ENCODE data around the gene SMKR1. TPM values are rescaled to one million over a fixed set of nuclear protein-coding genes. Genes with fewer than 3 reads are reported as not detected.

SMKR1 gene
- total RNA-seq, 1 donor from 2014 or later, result 2.4 TPM

GRCh38 chr7:129513546-129513945, 11.2 kb downstream of the SMKR1 start:
- intact Hi-C loops (cut with micrococcal nuclease), result no loop called here
- ATAC-seq (ENCODE audit: low read depth) (no peak), DNase-seq (no peak)
- no peak overlapping the region for H3K27ac Mint-ChIP-seq
- no peaks in the 10 kb centered on the region for H3K27me3 Mint-ChIP-seq
- no peaks in the 10 kb centered on the region for H3K36me3 Mint-ChIP-seq (ENCODE audit: low read depth)
- POLR2A ChIA-PET, result no interaction called here
- CTCF ChIA-PET, result interaction anchor here (1.2 kb wide), 1 partner anchor 20 kb away, joined by 3 read pairs; no protein-coding TSS in a partner anchor
- TF ChIP-seq CTCF (IDR thresholded peaks at IDR 0.05), result no peak
- H3K4me1 Mint-ChIP-seq, result no peaks in the 10 kb centered on the region
- H3K9me3 Mint-ChIP-seq, result no peaks in the 10 kb centered on the region
- no peak overlapping the region for H3K4me3 Mint-ChIP-seq

GRCh38 chr7:129514683-129515082, 12.4 kb downstream of the SMKR1 start:
- H3K27me3 Mint-ChIP-seq, result peaks cover 2% of the 10 kb centered on the region
- H3K4me3 Mint-ChIP-seq, result no peak overlapping the region
- ChIA-PET CTCF (interaction anchor here (1.2 kb wide), 1 partner anchor 21 kb away, joined by 3 read pairs; no protein-coding TSS in a partner anchor), POLR2A (no interaction called here)
- no peak overlapping the region for H3K27ac Mint-ChIP-seq
- H3K4me1 Mint-ChIP-seq, result no peaks in the 10 kb centered on the region
- H3K9me3 Mint-ChIP-seq, result no peaks in the 10 kb centered on the region
- ATAC-seq (ENCODE audit: low read depth) (no peak), DNase-seq (no peak)
- no peaks in the 10 kb centered on the region for H3K36me3 Mint-ChIP-seq (ENCODE audit: low read depth)
- no peak for TF ChIP-seq CTCF (IDR thresholded peaks at IDR 0.05)
- intact Hi-C loops (cut with micrococcal nuclease), result no loop called here

- Mint-ChIP-seq H3K27ac (no peak overlapping the region), H3K4me3 (no peak overlapping the region), H3K27me3 (peaks cover 4% of the 10 kb centered on the region), H3K4me1 (no peaks in the 10 kb centered on the region), H3K9me3 (no peaks in the 10 kb centered on the region), H3K36me3 (ENCODE audit: low read depth) (no peaks in the 10 kb centered on the region)
- ATAC-seq (ENCODE audit: low read depth) (no peak), DNase-seq (no peak)
- ChIA-PET POLR2A (no interaction called here), CTCF (no interaction called here)
- TF ChIP-seq CTCF (IDR thresholded peaks at IDR 0.05), result no peak
- intact Hi-C loops (cut with micrococcal nuclease), result no loop called here
Observed at GRCh38 chr7:129515381-129515780, 13.1 kb downstream of the SMKR1 start.

- no peak for DNase-seq
- TF ChIP-seq CTCF (IDR thresholded peaks at IDR 0.05), result no peak
- CTCF ChIA-PET, result no interaction called here
- POLR2A ChIA-PET, result no interaction called here
- Mint-ChIP-seq H3K27me3 (peaks cover 14% of the 10 kb centered on the region), H3K27ac (no peak overlapping the region), H3K4me1 (no peaks in the 10 kb centered on the region), H3K36me3 (ENCODE audit: low read depth) (no peaks in the 10 kb centered on the region), H3K9me3 (no peaks in the 10 kb centered on the region), H3K4me3 (no peak overlapping the region)
- no peak for ATAC-seq (ENCODE audit: low read depth)
- intact Hi-C loops (cut with micrococcal nuclease), result no loop called here
Observed at GRCh38 chr7:129517931-129518330, 15.6 kb downstream of the SMKR1 start.

- H3K4me3 Mint-ChIP-seq, result no peak overlapping the region
- no peaks in the 10 kb centered on the region for H3K4me1 Mint-ChIP-seq
- H3K9me3 Mint-ChIP-seq, result no peaks in the 10 kb centered on the region
- H3K36me3 Mint-ChIP-seq (ENCODE audit: low read depth), result no peaks in the 10 kb centered on the region
- TF ChIP-seq CTCF (IDR thresholded peaks at IDR 0.05), result no peak
- no peak for DNase-seq
- ChIA-PET POLR2A (no interaction called here), CTCF (no interaction called here)
- H3K27ac Mint-ChIP-seq, result no peak overlapping the region
- peaks cover 14% of the 10 kb centered on the region for H3K27me3 Mint-ChIP-seq
- intact Hi-C loops (cut with micrococcal nuclease), result no loop called here
- ATAC-seq (ENCODE audit: low read depth), result no peak
Observed at GRCh38 chr7:129519464-129519863, 17.1 kb downstream of the SMKR1 start.
